ENCODE data around the gene RETREG1. TPM values are rescaled to one million over a fixed set of nuclear protein-coding genes. Genes with fewer than 3 reads are reported as not detected.

RETREG1 gene
- total and polyA plus RNA-seq, 2 experiments from 2014 or later, result 2.3 to 3.6 TPM

GRCh38 chr5:16457451-16457850 lies 159.3 kb downstream of the RETREG1 start:
- ATAC-seq (no peak), DNase-seq (ENCODE audit: low spot score) (no peak)
- peaks cover 56% of the 10 kb centered on the region for H3K36me3 Mint-ChIP-seq (ENCODE audit: low read depth)
- Histone ChIP-seq H3K9me2 (ENCODE audit: insufficient read depth) (no peaks in the 10 kb centered on the region), H3K27me3 (ENCODE audit: insufficient read depth) (no peaks in the 10 kb centered on the region), H3K79me2 (replicated peaks; ENCODE audit: insufficient read depth) (peaks cover 41% of the 10 kb centered on the region), H3K4me2 (no peak overlapping the region), H3K4me1 (ENCODE audit: insufficient read depth) (no peaks in the 10 kb centered on the region), H2AFZ (no peak overlapping the region), H4K20me1 (replicated peaks; ENCODE audit: insufficient read depth) (peaks cover 3% of the 10 kb centered on the region), H3K36me3 (ENCODE audit: insufficient read depth) (peaks cover 14% of the 10 kb centered on the region), H3F3A (replicated peaks; ENCODE audit: low read depth) (no peaks in the 10 kb centered on the region), H3K4me3 (no peak overlapping the region), H3K27ac (ENCODE audit: low read depth) (no peak overlapping the region)
- H3K27me3 Mint-ChIP-seq (ENCODE audit: insufficient read depth, low read depth, poor library complexity), result no peaks in the 10 kb centered on the region
- H3K4me1 Mint-ChIP-seq, result peaks cover 7% of the 10 kb centered on the region; the same call in 1 of the 3 replicates
- no peak overlapping the region for H3K27ac Mint-ChIP-seq
- TF ChIP-seq CTCF (conservative IDR thresholded peaks at IDR 0.05; ENCODE audit: low read depth in 2 of 2) (peak in 1 of 2 experiments; percentile 19; a peak in 1 of 4 replicates), JUNB (IDR thresholded peaks at IDR 0.05; ENCODE audit: unreplicated experiment) (no peak)
- H3K4me3 Mint-ChIP-seq, result no peak overlapping the region
- no peaks in the 10 kb centered on the region for H3K9me3 Mint-ChIP-seq

DNA sequence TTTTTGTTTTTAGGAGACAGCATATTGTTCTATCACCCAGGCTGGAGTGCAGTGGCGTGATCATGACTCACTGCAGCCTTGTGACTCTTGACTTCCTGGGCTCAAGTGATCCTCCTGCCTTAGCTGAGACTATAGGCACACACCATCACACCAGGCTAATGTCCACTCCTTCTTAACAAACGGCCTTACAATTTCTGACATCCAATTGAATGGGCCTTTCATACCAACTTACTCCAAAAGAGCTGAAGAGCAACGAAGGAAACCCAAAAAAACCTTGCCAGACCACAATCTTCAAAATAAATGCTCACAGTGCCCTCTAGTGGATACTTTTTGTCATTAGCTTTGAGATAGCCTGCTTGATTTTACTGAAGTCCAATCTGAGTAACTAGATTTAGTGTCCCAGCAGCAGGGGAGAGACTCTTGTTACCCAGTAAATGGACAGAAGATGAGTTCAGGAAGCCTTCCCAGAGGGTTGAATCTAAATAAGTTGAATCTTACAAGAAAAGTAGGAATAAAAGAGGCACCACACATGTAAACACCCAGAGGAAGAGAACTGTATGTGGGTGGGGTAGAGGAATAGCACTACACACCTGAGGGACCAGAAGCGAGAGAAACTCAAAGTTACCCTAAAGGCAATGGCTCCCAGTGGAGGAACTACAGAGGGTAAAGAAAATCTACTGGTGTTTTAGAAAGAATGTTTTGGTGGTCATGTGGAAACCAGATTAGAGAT lies 160.5 kb downstream of the RETREG1 start:
- Histone ChIP-seq H3K4me2 (no peak overlapping the region), H3K4me1 (ENCODE audit: insufficient read depth) (no peaks in the 10 kb centered on the region), H3K36me3 (ENCODE audit: insufficient read depth) (peaks cover 5% of the 10 kb centered on the region; the same call in 1 of the 2 replicates), H2AFZ (no peak overlapping the region), H4K20me1 (replicated peaks; ENCODE audit: insufficient read depth) (0 out of 2 replicates have a peak, but pooled peaks cover 3% of the 10 kb centered on the region), H3F3A (replicated peaks; ENCODE audit: low read depth) (no peaks in the 10 kb centered on the region), H3K4me3 (no peak overlapping the region), H3K79me2 (replicated peaks; ENCODE audit: insufficient read depth) (peaks cover 40% of the 10 kb centered on the region), H3K9me2 (ENCODE audit: insufficient read depth) (no peaks in the 10 kb centered on the region), H3K27me3 (ENCODE audit: insufficient read depth) (no peaks in the 10 kb centered on the region), H3K27ac (ENCODE audit: low read depth) (no peak overlapping the region)
- peak; percentile 89 for DNase-seq (ENCODE audit: low spot score)
- Mint-ChIP-seq H3K36me3 (ENCODE audit: low read depth) (peaks cover 53% of the 10 kb centered on the region), H3K4me3 (no peak overlapping the region), H3K4me1 (peaks cover 7% of the 10 kb centered on the region; the same call in 1 of the 3 replicates), H3K27ac (no peak overlapping the region), H3K9me3 (no peaks in the 10 kb centered on the region), H3K27me3 (ENCODE audit: insufficient read depth, low read depth, poor library complexity) (no peaks in the 10 kb centered on the region)
- ATAC-seq, result peak; percentile 73
- TF ChIP-seq CTCF (conservative IDR thresholded peaks at IDR 0.05; ENCODE audit: low read depth in 2 of 2), result peak; percentile 82 to 90
- no peak for TF ChIP-seq ZNF114 (CRISPR knock-in tag; IDR thresholded peaks at IDR 0.05)

GRCh38 chr5:16455668-16456067 lies 161.1 kb downstream of the RETREG1 start:
- no peak for ATAC-seq
- peaks cover 7% of the 10 kb centered on the region; the same call in 1 of the 3 replicates for H3K4me1 Mint-ChIP-seq
- no peak for TF ChIP-seq CTCF (conservative IDR thresholded peaks at IDR 0.05; ENCODE audit: low read depth in 2 of 2)
- no peak for TF ChIP-seq EZH2phosphoT487 (IDR thresholded peaks at IDR 0.05; ENCODE audit: unreplicated experiment)
- TF ChIP-seq NANOG (IDR thresholded peaks at IDR 0.05; ENCODE audit: borderline replicate concordance), result no peak
- TF ChIP-seq ETS1 (IDR thresholded peaks at IDR 0.05), result no peak

More at GRCh38 chr5:16455668-16456067, 161.1 kb downstream of the RETREG1 start:
- Mint-ChIP-seq H3K36me3 (ENCODE audit: low read depth) (peaks cover 53% of the 10 kb centered on the region), H3K4me3 (no peak overlapping the region), H3K27me3 (ENCODE audit: insufficient read depth, low read depth, poor library complexity) (no peaks in the 10 kb centered on the region), H3K9me3 (no peaks in the 10 kb centered on the region), H3K27ac (no peak overlapping the region)
- H3K79me2 ChIP-seq (replicated peaks; ENCODE audit: insufficient read depth), result peaks cover 38% of the 10 kb centered on the region
- no peaks in the 10 kb centered on the region for H3F3A ChIP-seq (replicated peaks; ENCODE audit: low read depth)
- H4K20me1 ChIP-seq (replicated peaks; ENCODE audit: insufficient read depth), result 0 out of 2 replicates have a peak, but pooled peaks cover 3% of the 10 kb centered on the region
- DNase-seq (ENCODE audit: low spot score), result no peak
- no peak overlapping the region for H3K27ac ChIP-seq (ENCODE audit: low read depth)
- H3K4me2 ChIP-seq, result no peak overlapping the region
- H3K27me3 ChIP-seq (ENCODE audit: insufficient read depth), result no peaks in the 10 kb centered on the region
- no peak overlapping the region for H2AFZ ChIP-seq
- H3K36me3 ChIP-seq (ENCODE audit: insufficient read depth), result peaks cover 8% of the 10 kb centered on the region; the same call in 1 of the 2 replicates
- H3K9me2 ChIP-seq (ENCODE audit: insufficient read depth), result no peaks in the 10 kb centered on the region
- no peaks in the 10 kb centered on the region for H3K4me1 ChIP-seq (ENCODE audit: insufficient read depth)
- no peak overlapping the region for H3K4me3 ChIP-seq

Data from GM23338 (cell line).